Endodermal cell (in vitro differentiated cells): ENCODE data around the gene ST6GALNAC6. TPM values are rescaled to one million over a fixed set of nuclear protein-coding genes. Genes with fewer than 3 reads are reported as not detected.

Experiments
- DNase-seq: peaks from one replicate; pipeline ENCODE4 v3.0.0-alpha.2; 2017
- H3K27ac ChIP-seq: 2 replicates; pipeline ENCODE4 v1.5.1; 2013; ENCODE audit warnings: mild to moderate bottlenecking, low read depth, low read length, moderate library complexity
- H3K27me3 ChIP-seq: 2 replicates; pipeline ENCODE4 v1.6.1; 2013; ENCODE audit warnings: mild to moderate bottlenecking, low read length, moderate library complexity; ENCODE audit not compliant: insufficient read depth, control insufficient read depth, poor library complexity, severe bottlenecking
- H3K36me3 ChIP-seq: 2 replicates; pipeline ENCODE4 v1.7.0; 2013; ENCODE audit warnings: mild to moderate bottlenecking, low read length, moderate library complexity; ENCODE audit not compliant: control insufficient read depth, insufficient read depth
- H3K4me1 ChIP-seq: one replicate; pipeline ENCODE4 v1.7.0; 2013; ENCODE audit warnings: low read length; ENCODE audit not compliant: control insufficient read depth, insufficient read depth
- H3K4me3 ChIP-seq: 2 replicates; pipeline ENCODE4 v1.5.1; 2013; ENCODE audit warnings: mild to moderate bottlenecking, low read length, moderate library complexity
- H3K9ac ChIP-seq: 2 replicates; pipeline ENCODE4 v1.6.1; 2013; ENCODE audit warnings: mild to moderate bottlenecking, low read length, moderate library complexity; ENCODE audit not compliant: poor library complexity, severe bottlenecking; ENCODE audit errors: extremely low read depth
- H3K9me3 ChIP-seq: 2 replicates; pipeline ENCODE4 v1.6.1; 2013; ENCODE audit warnings: mild to moderate bottlenecking, low read length, moderate library complexity; ENCODE audit not compliant: control insufficient read depth
- H3K27ac Mint-ChIP-seq: 2 replicates; pipeline ENCODE4 v1.8.0; 2020; ENCODE audit warnings: mixed read lengths
- H3K27me3 Mint-ChIP-seq: 2 replicates; pipeline ENCODE4 v1.8.0; 2021; ENCODE audit warnings: mild to moderate bottlenecking, mixed read lengths; ENCODE audit not compliant: insufficient read depth
- H3K36me3 Mint-ChIP-seq: 2 replicates; pipeline ENCODE4 v1.8.0; 2020; ENCODE audit warnings: low read depth, mixed read lengths
- H3K4me1 Mint-ChIP-seq: 2 replicates; pipeline ENCODE4 v1.8.0; 2020; ENCODE audit warnings: mixed read lengths
- H3K4me3 Mint-ChIP-seq: 2 replicates; pipeline ENCODE4 v1.8.0; 2020; ENCODE audit warnings: mild to moderate bottlenecking, moderate library complexity, mixed read lengths
- H3K9me3 Mint-ChIP-seq: 2 replicates; pipeline ENCODE4 v1.8.0; 2020; ENCODE audit warnings: mild to moderate bottlenecking, mixed read lengths
- WGBS, 2 experiments: methylation state at CpG; one replicate each; pipeline versions ENCODE4 v1.1.5 to v1.1.7; 2013; ENCODE audit warnings: missing lambda C conversion rate in 2 of 2, mixed read lengths in 1 of 2; ENCODE audit not compliant: insufficient coverage in 1 of 2, insufficient read length in 1 of 2; 5-methylcytosine and 5-hydroxymethylcytosine counted together
- total RNA-seq, 2 donors: library from RNA; stranded (reverse); fragmentation: NEBNext Ultra II Directional in 1 of 2; extraction: Animal tissue kit (Norgen Biotek cat#: 25700) in 1 of 2; gene quantifications; 2 replicates in 1 of 2; 3 replicates in 1 of 2; pipeline ENCODE4 v1.2.1, GENCODE V29; 2021
- TF ChIP-seq, protein P1 (sequence below): fragments of 200-600 bp; sonication (generic); conservative IDR thresholded peaks from 2 replicates; pipeline ENCODE4 v1.5.0; 2021; ENCODE audit warnings: antibody characterized with exemption, mild to moderate bottlenecking

Gene ST6GALNAC6
- total RNA-seq, 2 donors from 2014 or later: 42.3 to 44.2 TPM

DNA sequence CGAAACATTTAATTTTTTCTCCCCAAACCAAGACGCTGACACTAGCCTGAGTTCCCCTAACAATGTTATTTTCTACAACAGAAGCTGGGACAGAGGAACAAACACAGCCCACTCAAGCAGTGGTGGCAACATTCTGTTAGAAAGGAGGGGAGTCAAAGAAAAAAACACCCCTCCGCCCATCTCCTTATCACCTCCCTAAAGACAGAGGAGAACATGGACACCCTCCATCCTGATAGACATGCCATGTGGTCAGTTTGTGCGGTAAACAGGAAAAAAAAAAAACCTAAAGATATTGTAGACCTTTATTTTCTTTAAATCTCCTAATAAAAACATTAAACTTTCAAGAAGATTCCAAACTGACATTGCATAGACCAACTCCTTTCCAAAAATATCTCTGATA lies 41.2 kb upstream of the ST6GALNAC6 start:
- no peak overlapping the region for H3K27ac ChIP-seq
- H3K27ac Mint-ChIP-seq: no peak overlapping the region
- H3K9ac ChIP-seq: no peak overlapping the region
- H3K9me3 ChIP-seq: no peaks in the 10 kb centered on the region
- DNase-seq: no peak
- TF ChIP-seq, protein P1, sequence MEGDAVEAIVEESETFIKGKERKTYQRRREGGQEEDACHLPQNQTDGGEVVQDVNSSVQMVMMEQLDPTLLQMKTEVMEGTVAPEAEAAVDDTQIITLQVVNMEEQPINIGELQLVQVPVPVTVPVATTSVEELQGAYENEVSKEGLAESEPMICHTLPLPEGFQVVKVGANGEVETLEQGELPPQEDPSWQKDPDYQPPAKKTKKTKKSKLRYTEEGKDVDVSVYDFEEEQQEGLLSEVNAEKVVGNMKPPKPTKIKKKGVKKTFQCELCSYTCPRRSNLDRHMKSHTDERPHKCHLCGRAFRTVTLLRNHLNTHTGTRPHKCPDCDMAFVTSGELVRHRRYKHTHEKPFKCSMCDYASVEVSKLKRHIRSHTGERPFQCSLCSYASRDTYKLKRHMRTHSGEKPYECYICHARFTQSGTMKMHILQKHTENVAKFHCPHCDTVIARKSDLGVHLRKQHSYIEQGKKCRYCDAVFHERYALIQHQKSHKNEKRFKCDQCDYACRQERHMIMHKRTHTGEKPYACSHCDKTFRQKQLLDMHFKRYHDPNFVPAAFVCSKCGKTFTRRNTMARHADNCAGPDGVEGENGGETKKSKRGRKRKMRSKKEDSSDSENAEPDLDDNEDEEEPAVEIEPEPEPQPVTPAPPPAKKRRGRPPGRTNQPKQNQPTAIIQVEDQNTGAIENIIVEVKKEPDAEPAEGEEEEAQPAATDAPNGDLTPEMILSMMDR: no peak
- no peaks in the 10 kb centered on the region for H3K9me3 Mint-ChIP-seq
- peaks cover 24% of the 10 kb centered on the region for H3K36me3 Mint-ChIP-seq
- peaks cover 18% of the 10 kb centered on the region for H3K4me1 Mint-ChIP-seq
- H3K27me3 Mint-ChIP-seq: no peaks in the 10 kb centered on the region
- H3K4me3 Mint-ChIP-seq: no peak overlapping the region
- 96 to 100% methylated on average over 2 to 3 of the region's 4 CpGs for WGBS, 2 experiments
- H3K4me1 ChIP-seq: no peaks in the 10 kb centered on the region
- H3K36me3 ChIP-seq: peaks cover 36% of the 10 kb centered on the region
- no peak overlapping the region for H3K4me3 ChIP-seq
- H3K27me3 ChIP-seq: no peaks in the 10 kb centered on the region

DNA sequence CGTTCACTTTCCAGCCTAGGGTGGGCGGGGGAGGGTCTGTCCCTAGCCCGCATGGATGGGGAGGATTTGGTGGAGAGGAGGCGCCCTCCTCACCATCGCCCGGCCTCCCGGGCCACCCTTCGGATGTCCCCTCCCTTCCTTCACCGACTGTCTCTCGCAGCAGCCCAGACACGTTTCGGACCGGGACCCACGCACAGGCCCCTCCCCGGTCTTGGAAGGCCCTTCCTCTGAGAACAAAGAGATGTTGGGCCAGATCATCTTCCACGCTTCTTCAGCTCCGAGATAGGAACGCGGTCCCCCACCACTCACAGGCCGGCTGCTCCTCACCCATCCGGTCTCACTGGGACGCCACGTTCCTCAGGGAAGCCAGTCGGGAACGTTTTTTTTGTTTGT lies 38.9 kb upstream of the ST6GALNAC6 start:
- peak overlapping the region; percentile 95 for H3K4me3 Mint-ChIP-seq
- Histone ChIP-seq H3K9me3 (no peaks in the 10 kb centered on the region), H3K4me1 (no peaks in the 10 kb centered on the region), H3K4me3 (peak overlapping the region; percentile 91), H3K9ac (no peak overlapping the region), H3K27ac (no peak overlapping the region), H3K27me3 (no peaks in the 10 kb centered on the region), H3K36me3 (peaks cover 30% of the 10 kb centered on the region)
- peaks cover 17% of the 10 kb centered on the region for H3K36me3 Mint-ChIP-seq
- TF ChIP-seq, protein P1: no peak
- no peaks in the 10 kb centered on the region for H3K9me3 Mint-ChIP-seq
- H3K4me1 Mint-ChIP-seq: peaks cover 18% of the 10 kb centered on the region
- WGBS, 2 experiments: 75 to 76% methylated on average over 13 to 25 of the region's 25 CpGs
- H3K27me3 Mint-ChIP-seq: no peaks in the 10 kb centered on the region
- peak; percentile 76 for DNase-seq
- H3K27ac Mint-ChIP-seq: peak overlapping the region; percentile 97

DNA sequence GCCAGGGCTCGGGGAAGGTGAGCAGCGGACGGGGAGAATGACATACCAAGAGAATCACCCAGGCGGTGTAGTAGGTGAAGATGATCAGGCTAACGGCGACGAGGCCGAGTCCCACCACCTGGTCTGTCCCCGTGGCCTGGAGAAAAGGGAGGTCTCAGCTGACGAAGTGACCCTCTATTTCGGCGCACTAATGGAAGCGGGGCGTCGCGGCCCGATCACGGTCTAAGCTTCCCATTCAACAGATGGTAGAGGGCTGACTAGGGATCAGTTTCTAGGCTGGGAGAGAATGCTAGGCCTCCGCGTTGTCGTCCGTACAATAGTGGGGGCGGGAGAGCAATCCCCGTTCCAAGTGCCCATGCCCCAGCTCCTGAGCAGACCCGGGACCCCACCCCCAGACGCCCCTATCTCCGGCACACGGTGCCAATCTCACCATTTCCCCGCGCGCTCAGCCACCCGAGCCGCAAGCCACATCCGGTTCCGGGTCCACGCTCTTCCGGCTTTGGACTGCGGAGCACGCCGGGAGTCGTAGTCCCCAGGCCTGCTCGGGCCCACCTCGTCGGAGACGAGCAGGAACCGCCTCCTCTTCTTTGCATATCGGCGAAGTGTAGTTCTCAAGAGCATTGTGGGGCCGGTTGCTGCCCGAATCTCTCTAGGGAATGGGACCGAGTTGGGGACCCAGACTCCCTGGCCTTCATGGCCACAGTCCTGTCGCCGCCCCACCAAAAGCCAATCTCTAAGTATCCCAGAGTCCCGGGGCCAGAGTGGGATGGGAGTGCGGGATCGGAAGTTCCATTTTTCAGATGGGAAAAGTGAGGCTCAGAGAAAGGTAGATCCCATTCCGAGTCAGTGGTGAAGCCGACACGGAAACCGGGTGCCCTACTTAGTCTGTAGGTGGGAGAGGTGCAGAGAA lies 38.2 kb upstream of the ST6GALNAC6 start, which contains the start of gene DPM2:
Gene DPM2 (minus strand): TSS at position 467 of the 910 bp plus-strand sequence. CDS start 34 bp downstream, at position 433.
- Histone ChIP-seq H3K27me3 (no peaks in the 10 kb centered on the region), H3K4me1 (no peaks in the 10 kb centered on the region), H3K9me3 (no peaks in the 10 kb centered on the region), H3K27ac (no peak within 1 kb of the TSS), H3K9ac (peak within 1 kb of the TSS; percentile 68), H3K36me3 (peaks cover 25% of the 10 kb centered on the region), H3K4me3 (peak within 1 kb of the TSS; percentile 91)
- H3K4me3 Mint-ChIP-seq: peak within 1 kb of the TSS; percentile 95
- H3K27me3 Mint-ChIP-seq: peaks cover 2% of the 10 kb centered on the region
- peaks cover 13% of the 10 kb centered on the region for H3K36me3 Mint-ChIP-seq
- TF ChIP-seq, protein P1: no peak
- H3K9me3 Mint-ChIP-seq: no peaks in the 10 kb centered on the region
- DNase-seq: peak; percentile 94
- peaks cover 18% of the 10 kb centered on the region for H3K4me1 Mint-ChIP-seq
- H3K27ac Mint-ChIP-seq: peak within 1 kb of the TSS; percentile 97
- 9 to 12% methylated on average over 44 to 60 of the region's 60 CpGs for WGBS, 2 experiments
